NB4 (cell line): ENCODE data around the gene UBE2D2.

Experiments
- MYC ChIP-seq: IDR thresholded peaks from 2 replicates; pipeline ENCODE4 v1.6.1; 2011; ENCODE audit warnings: low read depth, low read length
- POLR2A ChIP-seq: IDR thresholded peaks from 2 replicates; pipeline ENCODE4 v1.6.1; 2011; ENCODE audit warnings: mild to moderate bottlenecking; ENCODE audit not compliant: insufficient read length; ENCODE audit errors: extremely low read depth
- TF ChIP-seq, protein P1 (sequence below): IDR thresholded peaks from one replicate; pipeline ENCODE4 v1.5.1; 2012; ENCODE audit warnings: low read depth, low read length
- TF ChIP-seq, protein P2 (sequence below): IDR thresholded peaks from 2 replicates; pipeline ENCODE4 v1.6.1; 2011; ENCODE audit warnings: low read depth, low read length

DNA sequence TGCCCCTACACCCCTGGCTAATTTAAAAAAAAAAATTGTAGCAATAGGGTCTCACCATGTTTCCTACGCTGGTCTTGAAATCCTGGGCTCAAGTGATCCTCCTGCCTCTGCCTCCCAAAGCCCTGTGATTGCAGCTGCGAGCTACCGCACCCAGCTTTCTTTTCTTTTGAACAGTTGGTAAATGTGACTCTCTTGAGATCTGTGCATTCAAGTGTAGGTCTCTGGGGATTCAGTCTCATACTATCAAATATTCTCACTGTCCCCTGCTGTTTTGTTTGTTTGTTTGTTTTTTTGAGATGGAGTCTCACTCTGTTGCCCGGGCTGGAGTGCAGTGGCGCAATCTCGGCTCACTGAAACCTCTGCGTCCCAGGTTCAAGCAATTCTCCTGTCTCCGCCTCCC lies 44.7 kb downstream of the UBE2D2 start:
- TF ChIP-seq, protein P1, sequence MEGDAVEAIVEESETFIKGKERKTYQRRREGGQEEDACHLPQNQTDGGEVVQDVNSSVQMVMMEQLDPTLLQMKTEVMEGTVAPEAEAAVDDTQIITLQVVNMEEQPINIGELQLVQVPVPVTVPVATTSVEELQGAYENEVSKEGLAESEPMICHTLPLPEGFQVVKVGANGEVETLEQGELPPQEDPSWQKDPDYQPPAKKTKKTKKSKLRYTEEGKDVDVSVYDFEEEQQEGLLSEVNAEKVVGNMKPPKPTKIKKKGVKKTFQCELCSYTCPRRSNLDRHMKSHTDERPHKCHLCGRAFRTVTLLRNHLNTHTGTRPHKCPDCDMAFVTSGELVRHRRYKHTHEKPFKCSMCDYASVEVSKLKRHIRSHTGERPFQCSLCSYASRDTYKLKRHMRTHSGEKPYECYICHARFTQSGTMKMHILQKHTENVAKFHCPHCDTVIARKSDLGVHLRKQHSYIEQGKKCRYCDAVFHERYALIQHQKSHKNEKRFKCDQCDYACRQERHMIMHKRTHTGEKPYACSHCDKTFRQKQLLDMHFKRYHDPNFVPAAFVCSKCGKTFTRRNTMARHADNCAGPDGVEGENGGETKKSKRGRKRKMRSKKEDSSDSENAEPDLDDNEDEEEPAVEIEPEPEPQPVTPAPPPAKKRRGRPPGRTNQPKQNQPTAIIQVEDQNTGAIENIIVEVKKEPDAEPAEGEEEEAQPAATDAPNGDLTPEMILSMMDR, result no peak
- TF ChIP-seq POLR2A (no peak), MYC (no peak)
- TF ChIP-seq, protein P2, sequence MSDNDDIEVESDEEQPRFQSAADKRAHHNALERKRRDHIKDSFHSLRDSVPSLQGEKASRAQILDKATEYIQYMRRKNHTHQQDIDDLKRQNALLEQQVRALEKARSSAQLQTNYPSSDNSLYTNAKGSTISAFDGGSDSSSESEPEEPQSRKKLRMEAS, result no peak
